Measurements from ENCODE around the gene PRKCSH. TPM values are rescaled to one million over a fixed set of nuclear protein-coding genes. Genes with fewer than 3 reads are reported as not detected.

Gene PRKCSH
- total RNA-seq, 1 experiment from 2014 or later = 399 TPM

DNA sequence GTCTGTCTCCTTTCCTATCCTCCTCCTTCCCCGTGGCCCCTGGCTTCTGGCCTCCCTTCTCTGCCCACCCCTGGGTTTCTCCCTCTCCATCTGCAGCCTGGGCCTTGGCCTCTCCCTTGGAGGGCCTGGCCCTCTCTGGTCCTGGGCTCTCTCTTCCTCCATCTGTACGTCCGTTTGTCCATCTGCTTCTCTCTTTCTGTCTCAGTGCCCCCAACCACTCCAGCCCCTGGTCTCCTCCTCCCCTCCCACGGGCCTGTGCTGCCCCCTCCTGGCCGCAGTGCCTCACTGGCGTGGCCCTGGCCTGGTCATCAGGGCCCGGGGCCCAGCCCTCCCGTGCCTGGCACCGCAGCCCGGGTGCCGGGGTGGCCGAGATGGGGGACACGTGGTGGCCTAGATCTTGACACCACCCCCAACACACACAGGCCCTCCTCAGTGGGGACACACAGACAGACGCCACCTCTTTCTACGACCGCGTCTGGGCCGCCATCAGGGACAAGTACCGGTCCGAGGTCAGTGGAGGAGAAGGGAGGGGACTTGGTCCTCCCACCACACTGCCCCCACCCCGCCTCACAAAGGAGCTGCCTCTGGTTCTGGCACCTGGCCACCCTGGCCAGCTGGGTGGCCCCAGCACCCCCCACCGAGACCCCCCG lies 11.3 kb downstream of the PRKCSH start:
- peak; percentile 85 for ATAC-seq
- no peak for DNase-seq (ENCODE audit: low read depth, low spot score)
- Histone ChIP-seq H3K27me3 (ENCODE audit: control insufficient read depth, insufficient read depth, low read length) (no peaks in the 10 kb centered on the region), H3K4me3 (ENCODE audit: low read depth in 2 of 2, low read length in 2 of 2) (no peak overlapping the region), H3K27ac (ENCODE audit: low read length) (no peak overlapping the region), H3K9me3 (ENCODE audit: control insufficient read depth, insufficient read depth, low read depth, low read length) (no peaks in the 10 kb centered on the region), H3K36me3 (ENCODE audit: control insufficient read depth, insufficient read depth, low read length) (no peaks in the 10 kb centered on the region; the same call in 1 of the 2 replicates), H3K4me1 (ENCODE audit: control insufficient read depth, insufficient read depth, low read length) (no peaks in the 10 kb centered on the region)
- intact Hi-C loops (cut with micrococcal nuclease; ENCODE audit: unreplicated experiment) (loop anchor here (2.0 kb wide), 1 partner anchor 66 kb away; no protein-coding TSS in a partner anchor), in situ Hi-C loops (cut with HindIII; ENCODE audit: low pct_unique_long_range_greater_than_20kb, low sequenced_read_pairs) (no loop called here)
- no TSS peak for BruUV-seq (replicated peaks)
- ChIA-PET POLR2A (no interaction called here), CTCF (no interaction called here)
- TF ChIP-seq, protein P1, sequence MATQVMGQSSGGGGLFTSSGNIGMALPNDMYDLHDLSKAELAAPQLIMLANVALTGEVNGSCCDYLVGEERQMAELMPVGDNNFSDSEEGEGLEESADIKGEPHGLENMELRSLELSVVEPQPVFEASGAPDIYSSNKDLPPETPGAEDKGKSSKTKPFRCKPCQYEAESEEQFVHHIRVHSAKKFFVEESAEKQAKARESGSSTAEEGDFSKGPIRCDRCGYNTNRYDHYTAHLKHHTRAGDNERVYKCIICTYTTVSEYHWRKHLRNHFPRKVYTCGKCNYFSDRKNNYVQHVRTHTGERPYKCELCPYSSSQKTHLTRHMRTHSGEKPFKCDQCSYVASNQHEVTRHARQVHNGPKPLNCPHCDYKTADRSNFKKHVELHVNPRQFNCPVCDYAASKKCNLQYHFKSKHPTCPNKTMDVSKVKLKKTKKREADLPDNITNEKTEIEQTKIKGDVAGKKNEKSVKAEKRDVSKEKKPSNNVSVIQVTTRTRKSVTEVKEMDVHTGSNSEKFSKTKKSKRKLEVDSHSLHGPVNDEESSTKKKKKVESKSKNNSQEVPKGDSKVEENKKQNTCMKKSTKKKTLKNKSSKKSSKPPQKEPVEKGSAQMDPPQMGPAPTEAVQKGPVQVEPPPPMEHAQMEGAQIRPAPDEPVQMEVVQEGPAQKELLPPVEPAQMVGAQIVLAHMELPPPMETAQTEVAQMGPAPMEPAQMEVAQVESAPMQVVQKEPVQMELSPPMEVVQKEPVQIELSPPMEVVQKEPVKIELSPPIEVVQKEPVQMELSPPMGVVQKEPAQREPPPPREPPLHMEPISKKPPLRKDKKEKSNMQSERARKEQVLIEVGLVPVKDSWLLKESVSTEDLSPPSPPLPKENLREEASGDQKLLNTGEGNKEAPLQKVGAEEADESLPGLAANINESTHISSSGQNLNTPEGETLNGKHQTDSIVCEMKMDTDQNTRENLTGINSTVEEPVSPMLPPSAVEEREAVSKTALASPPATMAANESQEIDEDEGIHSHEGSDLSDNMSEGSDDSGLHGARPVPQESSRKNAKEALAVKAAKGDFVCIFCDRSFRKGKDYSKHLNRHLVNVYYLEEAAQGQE (IDR thresholded peaks at IDR 0.05; ENCODE audit: insufficient read depth in 1 of 2, low read depth in 2 of 2, low read length in 1 of 2) = no peak
- TF ChIP-seq, protein P2, sequence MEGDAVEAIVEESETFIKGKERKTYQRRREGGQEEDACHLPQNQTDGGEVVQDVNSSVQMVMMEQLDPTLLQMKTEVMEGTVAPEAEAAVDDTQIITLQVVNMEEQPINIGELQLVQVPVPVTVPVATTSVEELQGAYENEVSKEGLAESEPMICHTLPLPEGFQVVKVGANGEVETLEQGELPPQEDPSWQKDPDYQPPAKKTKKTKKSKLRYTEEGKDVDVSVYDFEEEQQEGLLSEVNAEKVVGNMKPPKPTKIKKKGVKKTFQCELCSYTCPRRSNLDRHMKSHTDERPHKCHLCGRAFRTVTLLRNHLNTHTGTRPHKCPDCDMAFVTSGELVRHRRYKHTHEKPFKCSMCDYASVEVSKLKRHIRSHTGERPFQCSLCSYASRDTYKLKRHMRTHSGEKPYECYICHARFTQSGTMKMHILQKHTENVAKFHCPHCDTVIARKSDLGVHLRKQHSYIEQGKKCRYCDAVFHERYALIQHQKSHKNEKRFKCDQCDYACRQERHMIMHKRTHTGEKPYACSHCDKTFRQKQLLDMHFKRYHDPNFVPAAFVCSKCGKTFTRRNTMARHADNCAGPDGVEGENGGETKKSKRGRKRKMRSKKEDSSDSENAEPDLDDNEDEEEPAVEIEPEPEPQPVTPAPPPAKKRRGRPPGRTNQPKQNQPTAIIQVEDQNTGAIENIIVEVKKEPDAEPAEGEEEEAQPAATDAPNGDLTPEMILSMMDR (IDR thresholded peaks at IDR 0.05) = peak; percentile 85
- no peak for TF ChIP-seq TCF7L2 (IDR thresholded peaks at IDR 0.05; ENCODE audit: low read depth, low read length)

GRCh38 chr19:11447347-11448262 lies 12.2 kb downstream of the PRKCSH start:
- ATAC-seq (no peak), DNase-seq (ENCODE audit: low read depth, low spot score) (no peak)
- CTCF ChIA-PET = interaction anchor here (0.5 to 1.0 kb wide), 3 partner anchors 12 to 71 kb away, joined by 3 to 4 read pairs (median 4); no protein-coding TSS in a partner anchor
- no peaks in the 10 kb centered on the region for H3K4me1 ChIP-seq (ENCODE audit: control insufficient read depth, insufficient read depth, low read length)
- H3K36me3 ChIP-seq (ENCODE audit: control insufficient read depth, insufficient read depth, low read length) = no peaks in the 10 kb centered on the region; the same call in 1 of the 2 replicates
- no peak overlapping the region for H3K4me3 ChIP-seq (ENCODE audit: low read depth in 2 of 2, low read length in 2 of 2)
- POLR2A ChIA-PET = interaction anchor here (0.5 kb wide), 1 partner anchor 21 kb away, joined by 4 read pairs; no protein-coding TSS in a partner anchor
- H3K27ac ChIP-seq (ENCODE audit: low read length) = no peak overlapping the region
- no peaks in the 10 kb centered on the region for H3K27me3 ChIP-seq (ENCODE audit: control insufficient read depth, insufficient read depth, low read length)
- TF ChIP-seq TCF7L2 (IDR thresholded peaks at IDR 0.05; ENCODE audit: low read depth, low read length) (no peak), SIN3A (IDR thresholded peaks at IDR 0.05; ENCODE audit: borderline replicate concordance, insufficient read depth, low read depth, low read length) (no peak), POLR2AphosphoS5 (IDR thresholded peaks at IDR 0.05; ENCODE audit: low read depth, low read length) (no peak)
- TF ChIP-seq, protein P1 (IDR thresholded peaks at IDR 0.05; ENCODE audit: insufficient read depth in 1 of 2, low read depth in 2 of 2, low read length in 1 of 2) = no peak
- TF ChIP-seq, protein P2 (IDR thresholded peaks at IDR 0.05) = no peak
- in situ Hi-C loops (cut with HindIII; ENCODE audit: low pct_unique_long_range_greater_than_20kb, low sequenced_read_pairs) = no loop called here
- no TSS peak for BruUV-seq (replicated peaks)
- intact Hi-C loops (cut with micrococcal nuclease; ENCODE audit: unreplicated experiment) = loop anchor here (2.0 kb wide), 1 partner anchor 67 kb away; no protein-coding TSS in a partner anchor
- no peaks in the 10 kb centered on the region for H3K9me3 ChIP-seq (ENCODE audit: control insufficient read depth, insufficient read depth, low read depth, low read length)

Data from Panc1 (cell line).